GM11168 (cell line): Measurements from ENCODE around the gene TRAF2.

Source experiments
- in situ Hi-C: fragments of 300-500 bp; cut with MboI; formaldehyde crosslinking; loops from one replicate; pipeline ENCODE4 v1.12.0; 2022; ENCODE audit warnings: low sequenced_read_pairs; ENCODE audit not compliant: unreplicated experiment

TRAF2 gene

GRCh38 chr9:136945333-136946227, 59.3 kb downstream of the TRAF2 start:
- in situ Hi-C loops: no loop called here

GRCh38 chr9:136946228-136947027, 60.1 kb downstream of the TRAF2 start:
- in situ Hi-C loops: no loop called here

- in situ Hi-C loops: no loop called here
These were observed 60.9 kb downstream of the TRAF2 start for GRCh38 chr9:136947028-136947891.

GRCh38 chr9:136947955-136948510, 61.7 kb downstream of the TRAF2 start:
- in situ Hi-C loops: no loop called here

- in situ Hi-C loops: no loop called here
These were observed 63.0 kb downstream of the TRAF2 start for GRCh38 chr9:136949239-136949816.

GRCh38 chr9:136949817-136950655, 63.7 kb downstream of the TRAF2 start:
- in situ Hi-C loops: no loop called here

- in situ Hi-C loops: no loop called here
These were observed 64.5 kb downstream of the TRAF2 start for GRCh38 chr9:136950656-136951276.

- in situ Hi-C loops: no loop called here
These were observed 65.4 kb downstream of the TRAF2 start, which contains the start of gene LCN12 for GRCh38 chr9:136951541-136952320. TSS of gene LCN12 (plus strand) at chr9:136952273. CDS start at chr9:136952328, 55 bp downstream.

- in situ Hi-C loops: no loop called here
These were observed 66.1 kb downstream of the TRAF2 start for GRCh38 chr9:136952321-136952850.

GRCh38 chr9:136952876-136953770, 66.8 kb downstream of the TRAF2 start:
- in situ Hi-C loops: no loop called here

- in situ Hi-C loops: no loop called here
These were observed 67.5 kb downstream of the TRAF2 start for GRCh38 chr9:136953771-136954269.

GRCh38 chr9:136954270-136955083, 68.2 kb downstream of the TRAF2 start:
- in situ Hi-C loops: no loop called here

- in situ Hi-C loops: no loop called here
These were observed 69.1 kb downstream of the TRAF2 start for GRCh38 chr9:136955202-136955942.

- in situ Hi-C loops: no loop called here
These were observed 69.6 kb downstream of the TRAF2 start for GRCh38 chr9:136955943-136956335.

- in situ Hi-C loops: no loop called here
These were observed 70.3 kb downstream of the TRAF2 start for GRCh38 chr9:136956604-136957003.
